ENCODE data around the gene ADGRG3. TPM values are rescaled to one million over a fixed set of nuclear protein-coding genes. Genes with fewer than 3 reads are reported as not detected.

The ADGRG3 gene
- total RNA-seq, 3 donors from 2014 or later (not counting 1 experiment from before 2014, with no cell fraction given), result 16.6 to 57.3 (median 20.7) TPM

DNA sequence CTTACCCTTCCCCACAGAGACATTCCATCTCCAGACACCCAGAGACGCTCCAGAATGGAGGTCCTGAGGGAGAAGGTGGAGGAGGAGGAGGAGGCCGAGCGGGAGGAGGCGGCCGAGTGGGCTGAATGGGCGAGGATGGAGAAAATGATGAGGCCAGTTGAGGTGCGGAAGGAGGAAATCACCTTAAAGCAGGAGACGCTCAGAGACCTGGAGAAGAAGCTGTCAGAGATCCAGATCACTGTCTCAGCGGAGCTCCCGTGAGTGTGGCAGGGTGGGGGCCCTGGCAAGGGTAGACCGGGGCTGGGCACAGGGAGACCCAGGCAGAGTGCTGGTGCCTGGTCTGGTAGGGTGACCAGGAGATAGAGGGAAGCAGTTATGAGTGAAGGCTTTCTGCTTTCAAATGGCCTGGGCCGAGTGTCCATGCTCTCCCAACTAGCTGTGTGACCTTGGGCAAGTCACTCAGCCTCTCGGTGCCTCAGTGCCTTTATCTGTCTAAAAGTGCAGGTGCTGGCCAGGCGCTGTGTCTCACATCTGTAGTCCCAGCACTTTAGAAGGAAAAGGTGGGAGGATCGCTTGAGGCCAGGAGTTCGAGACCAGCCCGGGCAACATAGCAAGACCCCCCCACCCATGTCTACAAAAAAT lies 29.9 kb downstream of the ADGRG3 start:
- Histone ChIP-seq H3K27ac (ENCODE audit: low read length) (no peak overlapping the region), H3K36me3 (ENCODE audit: control insufficient read depth, insufficient read depth, low read length) (no peaks in the 10 kb centered on the region), H3K4me1 (ENCODE audit: control insufficient read depth, insufficient read depth, low read length) (peaks cover 14% of the 10 kb centered on the region), H3K9me3 (ENCODE audit: control insufficient read depth, insufficient read depth, low read length) (no peaks in the 10 kb centered on the region), H3K4me3 (ENCODE audit: low read length) (no peak overlapping the region), H3K27me3 (ENCODE audit: control insufficient read depth, insufficient read depth, low read length) (no peaks in the 10 kb centered on the region)
- Mint-ChIP-seq H3K9me3 (no peaks in the 10 kb centered on the region), H3K36me3 (no peaks in the 10 kb centered on the region), H3K4me1 (peaks cover 0 to 6% of the 10 kb centered on the region in 2 donors), H3K4me3 (no peak overlapping the region), H3K27ac (no peak overlapping the region), H3K27me3 (ENCODE audit: low read depth in 2 of 2) (no peaks in the 10 kb centered on the region)
- intact Hi-C loops (cut with micrococcal nuclease), result no loop called here
- DNase-seq (no peak), ATAC-seq (no peak)
- 94% methylated on average over 14 of the region's 17 CpGs for WGBS (ENCODE audit: insufficient coverage)
- TF ChIP-seq, protein P1, sequence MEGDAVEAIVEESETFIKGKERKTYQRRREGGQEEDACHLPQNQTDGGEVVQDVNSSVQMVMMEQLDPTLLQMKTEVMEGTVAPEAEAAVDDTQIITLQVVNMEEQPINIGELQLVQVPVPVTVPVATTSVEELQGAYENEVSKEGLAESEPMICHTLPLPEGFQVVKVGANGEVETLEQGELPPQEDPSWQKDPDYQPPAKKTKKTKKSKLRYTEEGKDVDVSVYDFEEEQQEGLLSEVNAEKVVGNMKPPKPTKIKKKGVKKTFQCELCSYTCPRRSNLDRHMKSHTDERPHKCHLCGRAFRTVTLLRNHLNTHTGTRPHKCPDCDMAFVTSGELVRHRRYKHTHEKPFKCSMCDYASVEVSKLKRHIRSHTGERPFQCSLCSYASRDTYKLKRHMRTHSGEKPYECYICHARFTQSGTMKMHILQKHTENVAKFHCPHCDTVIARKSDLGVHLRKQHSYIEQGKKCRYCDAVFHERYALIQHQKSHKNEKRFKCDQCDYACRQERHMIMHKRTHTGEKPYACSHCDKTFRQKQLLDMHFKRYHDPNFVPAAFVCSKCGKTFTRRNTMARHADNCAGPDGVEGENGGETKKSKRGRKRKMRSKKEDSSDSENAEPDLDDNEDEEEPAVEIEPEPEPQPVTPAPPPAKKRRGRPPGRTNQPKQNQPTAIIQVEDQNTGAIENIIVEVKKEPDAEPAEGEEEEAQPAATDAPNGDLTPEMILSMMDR (IDR thresholded peaks at IDR 0.05), result no peak

DNA sequence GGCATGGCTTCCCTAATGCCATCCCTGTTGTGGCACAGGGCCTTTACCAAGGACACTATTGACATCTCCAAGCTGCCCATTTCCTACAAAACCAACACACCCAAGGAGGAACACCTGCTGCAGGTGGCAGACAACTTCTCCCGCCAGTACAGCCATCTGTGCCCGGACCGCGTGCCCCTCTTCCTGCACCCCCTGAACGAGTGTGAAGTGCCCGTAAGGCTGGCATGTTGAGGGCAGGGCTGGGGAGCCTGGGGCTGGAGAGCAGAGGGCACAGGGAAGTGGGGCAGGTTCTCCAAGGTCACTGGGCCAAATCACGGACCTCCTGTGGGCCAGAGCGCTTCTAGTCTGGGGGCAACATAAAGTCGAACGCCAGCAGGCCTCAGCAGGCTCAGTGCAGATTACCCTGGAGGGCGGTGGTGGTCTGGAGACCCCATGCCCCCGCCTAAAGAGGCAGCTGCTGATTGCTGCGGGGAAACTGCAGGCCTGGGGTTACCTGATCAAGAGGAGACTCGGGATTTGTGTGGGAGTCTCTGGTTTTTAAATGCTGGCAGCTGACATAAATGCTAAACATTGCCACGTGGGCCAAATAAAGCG lies 30.8 kb downstream of the ADGRG3 start:
- TF ChIP-seq, protein P1 (IDR thresholded peaks at IDR 0.05), result no peak
- Histone ChIP-seq H3K4me1 (ENCODE audit: control insufficient read depth, insufficient read depth, low read length) (peaks cover 14% of the 10 kb centered on the region), H3K4me3 (ENCODE audit: low read length) (no peak overlapping the region), H3K27ac (ENCODE audit: low read length) (no peak overlapping the region), H3K9me3 (ENCODE audit: control insufficient read depth, insufficient read depth, low read length) (no peaks in the 10 kb centered on the region), H3K36me3 (ENCODE audit: control insufficient read depth, insufficient read depth, low read length) (no peaks in the 10 kb centered on the region), H3K27me3 (ENCODE audit: control insufficient read depth, insufficient read depth, low read length) (no peaks in the 10 kb centered on the region)
- ATAC-seq (no peak), DNase-seq (no peak)
- Mint-ChIP-seq H3K4me3 (no peak overlapping the region), H3K9me3 (no peaks in the 10 kb centered on the region), H3K27me3 (ENCODE audit: low read depth in 2 of 2) (no peaks in the 10 kb centered on the region), H3K4me1 (peaks cover 0 to 6% of the 10 kb centered on the region in 2 donors), H3K27ac (no peak overlapping the region), H3K36me3 (no peaks in the 10 kb centered on the region)
- intact Hi-C loops (cut with micrococcal nuclease), result no loop called here
- WGBS (ENCODE audit: insufficient coverage), result 83% methylated on average over 16 of the region's 16 CpGs

DNA sequence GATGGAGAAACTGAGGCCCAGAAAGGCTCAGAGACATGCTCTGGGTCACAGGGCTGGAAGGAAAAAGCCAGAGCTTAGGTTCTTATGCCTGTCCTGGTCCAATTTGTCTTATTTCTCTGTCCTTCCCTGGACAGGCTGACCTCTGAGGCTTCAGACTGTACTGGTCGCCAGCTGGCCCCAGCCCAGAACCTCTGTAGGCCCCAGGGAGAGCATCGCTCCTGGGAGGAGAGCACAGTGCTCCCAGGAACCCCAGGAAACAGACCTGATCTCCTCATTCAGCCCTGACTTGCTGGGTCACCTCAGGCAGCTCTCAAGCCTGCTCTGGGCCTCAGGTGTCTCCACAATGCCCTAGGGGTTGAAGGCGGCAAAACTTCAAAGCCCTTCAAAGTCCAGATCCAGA lies 31.4 kb downstream of the ADGRG3 start:
- H3K27ac Mint-ChIP-seq, result no peak overlapping the region
- H3K27me3 ChIP-seq (ENCODE audit: control insufficient read depth, insufficient read depth, low read length), result no peaks in the 10 kb centered on the region
- no peak overlapping the region for H3K4me3 Mint-ChIP-seq
- H3K27ac ChIP-seq (ENCODE audit: low read length), result no peak overlapping the region
- no peaks in the 10 kb centered on the region for H3K27me3 Mint-ChIP-seq (ENCODE audit: low read depth in 2 of 2)
- H3K9me3 ChIP-seq (ENCODE audit: control insufficient read depth, insufficient read depth, low read length), result no peaks in the 10 kb centered on the region
- intact Hi-C loops (cut with micrococcal nuclease), result no loop called here
- no peak overlapping the region for H3K4me3 ChIP-seq (ENCODE audit: low read length)
- H3K4me1 Mint-ChIP-seq, result peaks cover 0 to 6% of the 10 kb centered on the region in 2 donors
- TF ChIP-seq, protein P1 (IDR thresholded peaks at IDR 0.05), result no peak
- no peak for ATAC-seq
- H3K9me3 Mint-ChIP-seq, result no peaks in the 10 kb centered on the region
- H3K36me3 Mint-ChIP-seq, result no peaks in the 10 kb centered on the region
- H3K4me1 ChIP-seq (ENCODE audit: control insufficient read depth, insufficient read depth, low read length), result peaks cover 9% of the 10 kb centered on the region
- DNase-seq, result no peak
- H3K36me3 ChIP-seq (ENCODE audit: control insufficient read depth, insufficient read depth, low read length), result no peaks in the 10 kb centered on the region
- WGBS (ENCODE audit: insufficient coverage), result 85% methylated on average over 3 of the region's 3 CpGs

All from natural killer cell (primary cell).